Osteoblast (primary cell): Measurements from ENCODE around the gene KIF13A. TPM values are rescaled to one million over a fixed set of nuclear protein-coding genes. Genes with fewer than 3 reads are reported as not detected.

Experiments used
- DNase-seq: peaks from one replicate; pipeline ENCODE4 v3.0.0; 2011; ENCODE audit warnings: low spot score, mixed read lengths; ENCODE audit not compliant: insufficient read length; ENCODE audit errors: missing footprints
- H2AFZ ChIP-seq: 2 replicates; pipeline ENCODE4 v1.6.0; 2011; ENCODE audit warnings: mild to moderate bottlenecking, low read length
- H3K27ac ChIP-seq: 2 replicates; pipeline ENCODE4 v1.5.1; 2011; ENCODE audit warnings: mild to moderate bottlenecking, low read depth, low read length, moderate library complexity
- H3K27me3 ChIP-seq: 2 replicates; pipeline ENCODE4 v1.6.0; 2012; ENCODE audit warnings: mild to moderate bottlenecking, control low read depth, inconsistent platforms, low read length, moderate library complexity; ENCODE audit not compliant: insufficient read depth
- H3K36me3 ChIP-seq: 2 replicates; pipeline ENCODE4 v1.5.1; 2011; ENCODE audit warnings: mild to moderate bottlenecking, low read length, control low read depth, moderate library complexity; ENCODE audit not compliant: insufficient read depth
- H3K4me1 ChIP-seq: 2 replicates; pipeline ENCODE4 v1.5.1; 2011; ENCODE audit warnings: mild to moderate bottlenecking, low read length, control low read depth, moderate library complexity; ENCODE audit not compliant: insufficient read depth
- H3K4me2 ChIP-seq: 2 replicates; pipeline ENCODE4 v1.6.0; 2011; ENCODE audit warnings: mild to moderate bottlenecking, low read length; ENCODE audit not compliant: insufficient read depth
- H3K4me3 ChIP-seq: fragments of 200-600 bp; sonication (generic); 3 replicates; pipeline ENCODE4 v1.5.1; 2012; ENCODE audit warnings: mild to moderate bottlenecking, low read length, inconsistent platforms; ENCODE audit not compliant: insufficient read depth
- H3K79me2 ChIP-seq: 2 replicates; pipeline ENCODE4 v1.6.0; 2012; ENCODE audit warnings: mild to moderate bottlenecking, low read length, control low read depth, inconsistent platforms; ENCODE audit not compliant: insufficient read depth
- H3K9me3 ChIP-seq: 2 replicates; pipeline ENCODE4 v1.5.1; 2011; ENCODE audit warnings: low read depth, low read length, control low read depth
- H4K20me1 ChIP-seq: 2 replicates; pipeline ENCODE4 v1.6.0; 2012; ENCODE audit warnings: mild to moderate bottlenecking, low read length, control low read depth; ENCODE audit not compliant: insufficient read depth
- CTCF ChIP-seq: IDR thresholded peaks from 2 replicates; pipeline ENCODE4 v1.5.1; 2011; ENCODE audit warnings: mild to moderate bottlenecking, low read depth, low read length, moderate library complexity; ENCODE audit errors: extremely low read depth
- total RNA-seq: library from RNA; depleted of rRNA; stranded (reverse); fragments of >200 nt; gene quantifications from 2 replicates; pipeline ENCODE4 v1.2.3, GENCODE V29; 2012

The KIF13A gene
- total RNA-seq, 1 donor = 61.5 TPM

GRCh38 chr6:17965397-17965796 lies 22.0 kb downstream of the KIF13A start:
- peaks cover 71% of the 10 kb centered on the region for H3K79me2 ChIP-seq
- DNase-seq = peak; percentile 54
- H4K20me1 ChIP-seq = peaks cover 10% of the 10 kb centered on the region
- H2AFZ ChIP-seq = no peak overlapping the region
- H3K9me3 ChIP-seq = no peaks in the 10 kb centered on the region
- H3K27me3 ChIP-seq = no peaks in the 10 kb centered on the region
- peak overlapping the region; percentile 16 for H3K4me2 ChIP-seq
- no peak for TF ChIP-seq CTCF
- peak overlapping the region; percentile 74 for H3K27ac ChIP-seq
- no peaks in the 10 kb centered on the region for H3K36me3 ChIP-seq
- H3K4me3 ChIP-seq = no peak overlapping the region
- peaks cover 64% of the 10 kb centered on the region for H3K4me1 ChIP-seq

GRCh38 chr6:17964633-17965032 lies 22.8 kb downstream of the KIF13A start:
- no peak for TF ChIP-seq CTCF
- peaks cover 64% of the 10 kb centered on the region for H3K4me1 ChIP-seq
- no peaks in the 10 kb centered on the region for H3K36me3 ChIP-seq
- no peak overlapping the region for H3K4me3 ChIP-seq
- H3K9me3 ChIP-seq = no peaks in the 10 kb centered on the region
- H3K4me2 ChIP-seq = peak overlapping the region; percentile 5
- no peak overlapping the region for H2AFZ ChIP-seq
- no peaks in the 10 kb centered on the region for H3K27me3 ChIP-seq
- DNase-seq = no peak
- H3K27ac ChIP-seq = peak overlapping the region; percentile 74
- peaks cover 73% of the 10 kb centered on the region for H3K79me2 ChIP-seq
- H4K20me1 ChIP-seq = peaks cover 10% of the 10 kb centered on the region

GRCh38 chr6:17962436-17963031 lies 24.9 kb downstream of the KIF13A start:
- peaks cover 73% of the 10 kb centered on the region for H3K79me2 ChIP-seq
- H3K4me1 ChIP-seq = peaks cover 58% of the 10 kb centered on the region
- peak overlapping the region; percentile 38 for H2AFZ ChIP-seq
- H3K4me2 ChIP-seq = peak overlapping the region; percentile 79
- H4K20me1 ChIP-seq = peaks cover 15% of the 10 kb centered on the region
- peak; percentile 90 for DNase-seq
- H3K9me3 ChIP-seq = no peaks in the 10 kb centered on the region
- no peaks in the 10 kb centered on the region for H3K36me3 ChIP-seq
- H3K27ac ChIP-seq = peak overlapping the region; percentile 68
- TF ChIP-seq CTCF = no peak
- peak overlapping the region; percentile 54 for H3K4me3 ChIP-seq
- H3K27me3 ChIP-seq = no peaks in the 10 kb centered on the region

- DNase-seq = no peak
- no peaks in the 10 kb centered on the region for H3K27me3 ChIP-seq
- H3K27ac ChIP-seq = no peak overlapping the region
- no peaks in the 10 kb centered on the region for H3K9me3 ChIP-seq
- H3K79me2 ChIP-seq = peaks cover 88% of the 10 kb centered on the region
- no peak overlapping the region for H2AFZ ChIP-seq
- no peak overlapping the region for H3K4me2 ChIP-seq
- TF ChIP-seq CTCF = no peak
- H3K36me3 ChIP-seq = no peaks in the 10 kb centered on the region
- H3K4me3 ChIP-seq = no peak overlapping the region
- H3K4me1 ChIP-seq = peaks cover 32% of the 10 kb centered on the region
- H4K20me1 ChIP-seq = peaks cover 26% of the 10 kb centered on the region
Observed at GRCh38 chr6:17959302-17959701, 28.1 kb downstream of the KIF13A start.
